K562 (cell line): ENCODE data around the gene TMEM14C. TPM values are rescaled to one million over a fixed set of nuclear protein-coding genes. Genes with fewer than 3 reads are reported as not detected.
A peak's percentile ranks its signal among the peaks of the same experiment; 100 is the strongest.

Source experiments
- ARNT ChIP-seq, 2 experiments: fragments of 450-650 bp; IDR thresholded peaks; 2 replicates each; pipeline ENCODE4 v1.6.1; 2016; ENCODE audit warnings: mild to moderate bottlenecking in 1 of 2
- CBX2 ChIP-seq: fragments of 200-600 bp; sonication (generic); IDR thresholded peaks from one replicate; pipeline ENCODE4 v1.6.1; 2012; ENCODE audit warnings: mild to moderate bottlenecking, low read length, inconsistent platforms; ENCODE audit not compliant: insufficient read depth, poor library complexity, severe bottlenecking
- CC2D1A ChIP-seq: fragments of 450-650 bp; IDR thresholded peaks from 2 replicates; pipeline ENCODE4 v1.6.1; 2017; ENCODE audit warnings: mild to moderate bottlenecking
- MIER1 ChIP-seq: fragments of 450-650 bp; IDR thresholded peaks from 2 replicates; pipeline ENCODE4 v1.6.1; 2016; ENCODE audit warnings: antibody characterized with exemption, mild to moderate bottlenecking, low read depth
- NRF1 ChIP-seq, 2 experiments: fragments of 450-650 bp; IDR thresholded peaks in 1 of 2; conservative IDR thresholded peaks in 1 of 2; 2 replicates each; pipeline ENCODE4 v1.6.1; 2014; ENCODE audit warnings: mild to moderate bottlenecking in 2 of 2
- POLR2G ChIP-seq: fragments of 200-400 bp; formaldehyde crosslinking; IDR thresholded peaks from 2 replicates; pipeline ENCODE4 v1.6.1; 2017; ENCODE audit warnings: low read depth, mild to moderate bottlenecking, antibody characterized with exemption, low read length, moderate library complexity
- RNF2 ChIP-seq: sonication (generic); IDR thresholded peaks from 2 replicates; pipeline ENCODE4 v1.6.1; 2016
- polyA plus RNA-seq, 8 experiments: library from polyadenylated mRNA; depleted of rRNA in 4 of 8; stranded (reverse) in 5 of 8; unstranded in 3 of 8; fragments of >200 nt; fragmentation: Nextera tagmentation in 2 of 8; fragmentation: Illumina TruSeq in 1 of 8; extraction: Ambion mirVana in 2 of 8; extraction: Trizol in 1 of 8; gene quantifications; 2 replicates each; pipeline versions ENCODE4 v1.2.1 to v1.2.3, GENCODE V29; 2011 to 2014; ENCODE audit warnings: inconsistent platforms in 1 of 8, missing spikeins in 1 of 8
- total RNA-seq, 7 experiments: library from RNA; depleted of rRNA in 6 of 7; stranded (reverse); fragments of >200 nt in 6 of 7; fragmentation: Illumina TruSeq in 2 of 7; extraction: Trizol in 2 of 7; gene quantifications; 2 replicates each; pipeline versions ENCODE4 v1.2.1 to v1.2.3, GENCODE V29; 2011 to 2021; ENCODE audit warnings: low replicate concordance in 1 of 7
- TF ChIP-seq, protein P1 (sequence below), 2 experiments: fragments of 450-650 bp; conservative IDR thresholded peaks; 2 replicates each; pipeline ENCODE4 v1.6.1; 2017; ENCODE audit warnings: mild to moderate bottlenecking in 2 of 2, moderate library complexity in 2 of 2
- TF ChIP-seq, protein P2 (sequence below), 2 experiments: fragments of 450-650 bp; formaldehyde crosslinking in 1 of 2; IDR thresholded peaks; 2 replicates each; pipeline versions ENCODE4 v1.4.0 to v1.6.1; 2014 to 2020; ENCODE audit warnings: mild to moderate bottlenecking in 2 of 2, borderline replicate concordance in 1 of 2, low read depth in 1 of 2
- TF ChIP-seq, protein P3 (sequence below): fragments of 450-650 bp; IDR thresholded peaks from 2 replicates; pipeline ENCODE4 v1.6.1; 2016
- TF ChIP-seq, protein P4 (sequence below), 3 experiments: fragments of 200-800 bp in 1 of 3; sonication (Bioruptor generic) in 1 of 3; sonication (generic) in 1 of 3; formaldehyde crosslinking in 1 of 3; IDR thresholded peaks; 2 replicates each; pipeline versions ENCODE4 v1.6.1 to v1.8.0; 2016 to 2022; ENCODE audit warnings: mild to moderate bottlenecking in 2 of 3, missing compliant biosample characterization in 2 of 3, missing genetic modification characterization in 2 of 3, missing genetic modification reagents in 1 of 3
- TF ChIP-seq, protein P5 (sequence below): fragments of 450-650 bp; IDR thresholded peaks from 2 replicates; pipeline ENCODE4 v1.6.1; 2018; ENCODE audit warnings: mild to moderate bottlenecking, low read depth; ENCODE audit not compliant: partially characterized antibody

The TMEM14C gene
- total and polyA plus RNA-seq, 9 of the 15 experiments (the other 6 are each of a cell fraction or from before 2014, with no cell fraction given), result 151 to 496 (median 263) TPM

DNA sequence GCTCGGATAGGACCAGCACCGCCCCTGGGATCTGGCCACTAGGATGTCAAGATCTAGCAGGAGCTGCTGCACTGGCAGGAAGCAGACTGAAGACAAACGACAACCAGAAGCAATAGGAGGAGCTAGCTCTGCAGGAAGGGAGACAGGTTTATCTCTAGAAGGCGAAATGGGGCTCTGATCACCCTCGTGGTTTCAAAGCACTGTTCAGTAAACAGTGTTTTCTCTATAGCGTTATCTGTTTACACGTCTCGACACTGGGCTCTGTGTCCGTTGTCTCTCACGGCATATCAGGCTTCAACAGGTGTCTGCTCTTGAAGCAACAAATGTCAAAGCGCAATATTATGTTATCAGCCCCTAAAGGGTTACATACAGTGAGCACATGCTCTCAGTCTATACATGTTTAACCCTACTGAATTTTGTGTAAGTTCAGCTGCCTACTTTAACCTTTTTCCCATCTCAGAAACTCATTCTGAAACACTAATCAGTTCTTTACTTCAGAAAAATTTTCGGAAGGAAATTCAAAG, 48.6 kb downstream of the TMEM14C start (continued):
- TF ChIP-seq, protein P1, sequence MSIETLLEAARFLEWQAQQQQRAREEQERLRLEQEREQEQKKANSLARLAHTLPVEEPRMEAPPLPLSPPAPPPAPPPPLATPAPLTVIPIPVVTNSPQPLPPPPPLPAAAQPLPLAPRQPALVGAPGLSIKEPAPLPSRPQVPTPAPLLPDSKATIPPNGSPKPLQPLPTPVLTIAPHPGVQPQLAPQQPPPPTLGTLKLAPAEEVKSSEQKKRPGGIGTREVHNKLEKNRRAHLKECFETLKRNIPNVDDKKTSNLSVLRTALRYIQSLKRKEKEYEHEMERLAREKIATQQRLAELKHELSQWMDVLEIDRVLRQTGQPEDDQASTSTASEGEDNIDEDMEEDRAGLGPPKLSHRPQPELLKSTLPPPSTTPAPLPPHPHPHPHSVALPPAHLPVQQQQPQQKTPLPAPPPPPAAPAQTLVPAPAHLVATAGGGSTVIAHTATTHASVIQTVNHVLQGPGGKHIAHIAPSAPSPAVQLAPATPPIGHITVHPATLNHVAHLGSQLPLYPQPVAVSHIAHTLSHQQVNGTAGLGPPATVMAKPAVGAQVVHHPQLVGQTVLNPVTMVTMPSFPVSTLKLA (conservative IDR thresholded peaks at IDR 0.05), result peak; percentile 94 to 98
- TF ChIP-seq CBX2 (no peak), NRF1 (conservative IDR thresholded peaks at IDR 0.05 in 1 of 2, IDR thresholded peaks at IDR 0.05 in 1 of 2) (peak in 1 of 2 experiments; percentile 38; a peak in 1 of 4 replicates), MIER1 (no peak; the same call in 1 of the 2 replicates), POLR2G (no peak), ARNT (IDR thresholded peaks at IDR 0.05) (peak; percentile 60 to 83; a peak in 3 of 4 replicates), CC2D1A (peak; percentile 95), RNF2 (peak; percentile 78; the same call in 1 of the 2 replicates)
- TF ChIP-seq, protein P2, sequence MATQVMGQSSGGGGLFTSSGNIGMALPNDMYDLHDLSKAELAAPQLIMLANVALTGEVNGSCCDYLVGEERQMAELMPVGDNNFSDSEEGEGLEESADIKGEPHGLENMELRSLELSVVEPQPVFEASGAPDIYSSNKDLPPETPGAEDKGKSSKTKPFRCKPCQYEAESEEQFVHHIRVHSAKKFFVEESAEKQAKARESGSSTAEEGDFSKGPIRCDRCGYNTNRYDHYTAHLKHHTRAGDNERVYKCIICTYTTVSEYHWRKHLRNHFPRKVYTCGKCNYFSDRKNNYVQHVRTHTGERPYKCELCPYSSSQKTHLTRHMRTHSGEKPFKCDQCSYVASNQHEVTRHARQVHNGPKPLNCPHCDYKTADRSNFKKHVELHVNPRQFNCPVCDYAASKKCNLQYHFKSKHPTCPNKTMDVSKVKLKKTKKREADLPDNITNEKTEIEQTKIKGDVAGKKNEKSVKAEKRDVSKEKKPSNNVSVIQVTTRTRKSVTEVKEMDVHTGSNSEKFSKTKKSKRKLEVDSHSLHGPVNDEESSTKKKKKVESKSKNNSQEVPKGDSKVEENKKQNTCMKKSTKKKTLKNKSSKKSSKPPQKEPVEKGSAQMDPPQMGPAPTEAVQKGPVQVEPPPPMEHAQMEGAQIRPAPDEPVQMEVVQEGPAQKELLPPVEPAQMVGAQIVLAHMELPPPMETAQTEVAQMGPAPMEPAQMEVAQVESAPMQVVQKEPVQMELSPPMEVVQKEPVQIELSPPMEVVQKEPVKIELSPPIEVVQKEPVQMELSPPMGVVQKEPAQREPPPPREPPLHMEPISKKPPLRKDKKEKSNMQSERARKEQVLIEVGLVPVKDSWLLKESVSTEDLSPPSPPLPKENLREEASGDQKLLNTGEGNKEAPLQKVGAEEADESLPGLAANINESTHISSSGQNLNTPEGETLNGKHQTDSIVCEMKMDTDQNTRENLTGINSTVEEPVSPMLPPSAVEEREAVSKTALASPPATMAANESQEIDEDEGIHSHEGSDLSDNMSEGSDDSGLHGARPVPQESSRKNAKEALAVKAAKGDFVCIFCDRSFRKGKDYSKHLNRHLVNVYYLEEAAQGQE (IDR thresholded peaks at IDR 0.05; ENCODE audit: borderline replicate concordance), result peak; percentile 30; the same call in 1 of the 2 replicates
- TF ChIP-seq, protein P2 (CRISPR knock-in tag; IDR thresholded peaks at IDR 0.05; ENCODE audit: low read depth), result no peak
- TF ChIP-seq, protein P3, sequence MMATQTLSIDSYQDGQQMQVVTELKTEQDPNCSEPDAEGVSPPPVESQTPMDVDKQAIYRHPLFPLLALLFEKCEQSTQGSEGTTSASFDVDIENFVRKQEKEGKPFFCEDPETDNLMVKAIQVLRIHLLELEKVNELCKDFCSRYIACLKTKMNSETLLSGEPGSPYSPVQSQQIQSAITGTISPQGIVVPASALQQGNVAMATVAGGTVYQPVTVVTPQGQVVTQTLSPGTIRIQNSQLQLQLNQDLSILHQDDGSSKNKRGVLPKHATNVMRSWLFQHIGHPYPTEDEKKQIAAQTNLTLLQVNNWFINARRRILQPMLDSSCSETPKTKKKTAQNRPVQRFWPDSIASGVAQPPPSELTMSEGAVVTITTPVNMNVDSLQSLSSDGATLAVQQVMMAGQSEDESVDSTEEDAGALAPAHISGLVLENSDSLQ, result peak; percentile 89
- TF ChIP-seq, protein P4, sequence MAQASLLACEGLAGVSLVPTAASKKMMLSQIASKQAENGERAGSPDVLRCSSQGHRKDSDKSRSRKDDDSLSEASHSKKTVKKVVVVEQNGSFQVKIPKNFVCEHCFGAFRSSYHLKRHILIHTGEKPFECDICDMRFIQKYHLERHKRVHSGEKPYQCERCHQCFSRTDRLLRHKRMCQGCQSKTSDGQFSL (CRISPR knock-in tag; IDR thresholded peaks at IDR 0.05), result no peak
- TF ChIP-seq, protein P4 (tag; IDR thresholded peaks at IDR 0.05), result no peak
- TF ChIP-seq, protein P5, sequence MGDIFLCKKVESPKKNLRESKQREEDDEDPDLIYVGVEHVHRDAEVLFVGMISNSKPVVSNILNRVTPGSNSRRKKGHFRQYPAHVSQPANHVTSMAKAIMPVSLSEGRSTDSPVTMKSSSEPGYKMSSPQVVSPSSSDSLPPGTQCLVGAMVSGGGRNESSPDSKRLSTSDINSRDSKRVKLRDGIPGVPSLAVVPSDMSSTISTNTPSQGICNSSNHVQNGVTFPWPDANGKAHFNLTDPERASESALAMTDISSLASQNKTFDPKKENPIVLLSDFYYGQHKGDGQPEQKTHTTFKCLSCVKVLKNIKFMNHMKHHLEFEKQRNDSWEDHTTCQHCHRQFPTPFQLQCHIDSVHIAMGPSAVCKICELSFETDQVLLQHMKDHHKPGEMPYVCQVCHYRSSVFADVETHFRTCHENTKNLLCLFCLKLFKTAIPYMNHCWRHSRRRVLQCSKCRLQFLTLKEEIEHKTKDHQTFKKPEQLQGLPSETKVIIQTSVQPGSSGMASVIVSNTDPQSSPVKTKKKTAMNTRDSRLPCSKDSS, result no peak
